Suprapubic skin (tissue), 4 donors: ENCODE results near the gene SAMD4A. TPM values are rescaled to one million over a fixed set of nuclear protein-coding genes. Genes with fewer than 3 reads are reported as not detected.
A peak's percentile ranks its signal among the peaks of the same experiment; 100 is the strongest.

Experiments
- DNase-seq, 2 donors: peaks; one replicate each; pipeline ENCODE4 v3.0.0-alpha.2; 2019; ENCODE audit warnings: low spot score in 2 of 2
- H3K27ac ChIP-seq: fragments of 200-600 bp; sonication (generic); one replicate; pipeline ENCODE4 v1.5.1; 2019
- H3K27me3 ChIP-seq: fragments of 200-600 bp; sonication (generic); one replicate; pipeline ENCODE4 v1.5.1; 2019
- H3K36me3 ChIP-seq: fragments of 200-600 bp; sonication (generic); one replicate; pipeline ENCODE4 v1.5.1; 2019
- H3K4me1 ChIP-seq: fragments of 200-600 bp; sonication (generic); one replicate; pipeline ENCODE4 v1.5.1; 2019
- H3K4me3 ChIP-seq: fragments of 200-600 bp; sonication (generic); one replicate; pipeline ENCODE4 v1.5.1; 2019; ENCODE audit warnings: mild to moderate bottlenecking
- H3K9me3 ChIP-seq: fragments of 200-600 bp; sonication (generic); one replicate; pipeline ENCODE4 v1.5.1; 2019
- CTCF ChIP-seq, 2 donors: fragments of 200-600 bp in 1 of 2; fragments of 450-650 bp in 1 of 2; sonication (generic) in 1 of 2; IDR thresholded peaks; one replicate each; pipeline ENCODE4 v1.5.1; 2016 to 2019; ENCODE audit warnings: antibody characterized with exemption in 2 of 2, mild to moderate bottlenecking in 1 of 2, moderate library complexity in 1 of 2
- EP300 ChIP-seq: sonication (generic); formaldehyde crosslinking; IDR thresholded peaks from one replicate; pipeline ENCODE4 v1.6.1; 2017; ENCODE audit warnings: antibody characterized with exemption
- POLR2A ChIP-seq, 2 donors: fragments of 450-650 bp; IDR thresholded peaks; one replicate each; pipeline ENCODE4 v1.6.1; 2017; ENCODE audit warnings: antibody characterized with exemption in 2 of 2, mild to moderate bottlenecking in 2 of 2, moderate library complexity in 2 of 2
- POLR2AphosphoS5 ChIP-seq, 3 donors: sonication (generic); formaldehyde crosslinking; IDR thresholded peaks; one replicate each; pipeline ENCODE4 v1.6.1; 2017; ENCODE audit warnings: antibody characterized with exemption in 3 of 3
- WGBS: methylation state at CpG from one replicate; pipeline ENCODE4 v1.1.5; 2018; 5-methylcytosine and 5-hydroxymethylcytosine counted together
- total RNA-seq, 4 donors: library from RNA; depleted of rRNA; stranded (reverse); fragments of >200 nt; gene quantifications; one replicate each; pipeline ENCODE4 v1.1.0, GENCODE V29; 2016

SAMD4A gene
- total RNA-seq, 4 donors from 2014 or later = 7.7 to 26.6 (median 9.7) TPM

GRCh38 chr14:54692284-54692772, 125.4 kb downstream of the SAMD4A start:
- 71% methylated on average over 6 of the region's 6 CpGs for WGBS
- Histone ChIP-seq H3K4me3 (no peak overlapping the region), H3K27me3 (no peaks in the 10 kb centered on the region), H3K4me1 (peaks cover 9% of the 10 kb centered on the region), H3K27ac (no peak overlapping the region), H3K9me3 (no peaks in the 10 kb centered on the region), H3K36me3 (no peaks in the 10 kb centered on the region)
- no peak for DNase-seq
- TF ChIP-seq CTCF (IDR thresholded peaks at IDR 0.05) (no peak), POLR2AphosphoS5 (IDR thresholded peaks at IDR 0.05) (no peak), EP300 (no peak), POLR2A (IDR thresholded peaks at IDR 0.05) (no peak)

GRCh38 chr14:54693761-54694160, 126.8 kb downstream of the SAMD4A start:
- no peak for DNase-seq
- Histone ChIP-seq H3K27ac (no peak overlapping the region), H3K27me3 (no peaks in the 10 kb centered on the region), H3K4me1 (peaks cover 15% of the 10 kb centered on the region), H3K36me3 (no peaks in the 10 kb centered on the region), H3K4me3 (no peak overlapping the region), H3K9me3 (no peaks in the 10 kb centered on the region)
- WGBS = 93% methylated on average over 4 of the region's 4 CpGs
- TF ChIP-seq EP300 (no peak), POLR2A (IDR thresholded peaks at IDR 0.05) (no peak), POLR2AphosphoS5 (IDR thresholded peaks at IDR 0.05) (no peak), CTCF (IDR thresholded peaks at IDR 0.05) (no peak)

- TF ChIP-seq POLR2AphosphoS5 (IDR thresholded peaks at IDR 0.05) = no peak
- TF ChIP-seq CTCF (IDR thresholded peaks at IDR 0.05) = no peak
- TF ChIP-seq POLR2A (IDR thresholded peaks at IDR 0.05) = no peak
- no peak for TF ChIP-seq EP300
- DNase-seq = no peak
- no peaks in the 10 kb centered on the region for H3K36me3 ChIP-seq
- no peak overlapping the region for H3K4me3 ChIP-seq
- H3K27ac ChIP-seq = no peak overlapping the region
- no peaks in the 10 kb centered on the region for H3K27me3 ChIP-seq
- H3K4me1 ChIP-seq = peaks cover 17% of the 10 kb centered on the region
- no peaks in the 10 kb centered on the region for H3K9me3 ChIP-seq
- 100% methylated on average over 1 of the region's 1 CpG for WGBS
Observed at GRCh38 chr14:54695196-54695595, 128.3 kb downstream of the SAMD4A start.

GRCh38 chr14:54697001-54697400, 130.1 kb downstream of the SAMD4A start:
- Histone ChIP-seq H3K36me3 (peaks cover under 1% of the 10 kb centered on the region), H3K9me3 (no peaks in the 10 kb centered on the region), H3K27me3 (no peaks in the 10 kb centered on the region), H3K27ac (no peak overlapping the region), H3K4me1 (peaks cover 17% of the 10 kb centered on the region), H3K4me3 (no peak overlapping the region)
- no peak for TF ChIP-seq POLR2A (IDR thresholded peaks at IDR 0.05)
- no peak for TF ChIP-seq EP300
- TF ChIP-seq POLR2AphosphoS5 (IDR thresholded peaks at IDR 0.05) = no peak
- no peak for TF ChIP-seq CTCF (IDR thresholded peaks at IDR 0.05)
- no peak for DNase-seq
- WGBS = 75% methylated on average over 5 of the region's 5 CpGs

- H3K27ac ChIP-seq = peak overlapping the region; percentile 38
- TF ChIP-seq POLR2A (IDR thresholded peaks at IDR 0.05) = no peak
- no peak for TF ChIP-seq CTCF (IDR thresholded peaks at IDR 0.05)
- no peak for TF ChIP-seq POLR2AphosphoS5 (IDR thresholded peaks at IDR 0.05)
- no peak for TF ChIP-seq EP300
- peaks cover 7% of the 10 kb centered on the region for H3K36me3 ChIP-seq
- H3K27me3 ChIP-seq = no peaks in the 10 kb centered on the region
- DNase-seq = no peak
- H3K4me3 ChIP-seq = no peak overlapping the region
- 92% methylated on average over 4 of the region's 4 CpGs for WGBS
- H3K9me3 ChIP-seq = no peaks in the 10 kb centered on the region
- peaks cover 17% of the 10 kb centered on the region for H3K4me1 ChIP-seq
Observed at GRCh38 chr14:54697803-54698202, 130.9 kb downstream of the SAMD4A start.
